Activated gamma-delta T cell treated with Interleukin-2 at 50 U/mL for 16 hours (primary cell): ENCODE measurements around the gene LAMC2.
"Not testable (repeated sequence)": the region's sequence is repeated elsewhere in the genome, so short reads cannot be mapped to it uniquely, and the experiment has no call there.

Source experiments
- DNase-seq: peaks from one replicate; pipeline ENCODE4 v3.0.0-alpha.2; 2020

LAMC2 gene

DNA sequence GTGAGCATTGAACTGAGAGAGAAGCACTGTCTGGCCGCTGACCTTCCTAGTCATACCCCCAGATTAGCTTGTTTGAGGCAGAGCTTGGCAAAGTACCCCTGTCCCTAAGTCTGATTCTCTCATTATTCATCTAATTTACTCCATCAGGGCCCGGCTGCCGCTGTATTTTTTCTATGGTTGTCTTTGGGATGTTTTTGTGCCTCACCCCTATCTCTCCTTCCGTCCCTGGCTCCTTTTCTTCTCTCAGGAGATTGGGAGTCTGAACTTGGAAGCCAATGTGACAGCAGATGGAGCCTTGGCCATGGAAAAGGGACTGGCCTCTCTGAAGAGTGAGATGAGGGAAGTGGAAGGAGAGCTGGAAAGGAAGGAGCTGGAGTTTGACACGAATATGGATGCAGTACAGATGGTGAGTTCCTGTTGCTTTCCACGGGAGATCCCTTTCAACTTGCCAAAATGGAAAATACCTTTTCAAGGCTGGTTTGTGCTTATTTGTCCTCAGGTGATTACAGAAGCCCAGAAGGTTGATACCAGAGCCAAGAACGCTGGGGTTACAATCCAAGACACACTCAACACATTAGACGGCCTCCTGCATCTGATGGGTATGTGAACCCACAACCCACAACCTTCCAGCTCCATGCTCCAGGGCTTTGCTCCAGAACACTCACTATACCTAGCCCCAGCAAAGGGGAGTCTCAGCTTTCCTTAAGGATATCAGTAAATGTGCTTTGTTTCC lies 53.9 kb downstream of the LAMC2 start:
- DNase-seq: no peak

GRCh38 chr1:183240526-183240825 lies 54.4 kb downstream of the LAMC2 start:
- DNase-seq: no peak

GRCh38 chr1:183240853-183241252 lies 54.8 kb downstream of the LAMC2 start:
- DNase-seq: not testable (repeated sequence)

GRCh38 chr1:183241471-183241870 lies 55.4 kb downstream of the LAMC2 start:
- no peak for DNase-seq

DNA sequence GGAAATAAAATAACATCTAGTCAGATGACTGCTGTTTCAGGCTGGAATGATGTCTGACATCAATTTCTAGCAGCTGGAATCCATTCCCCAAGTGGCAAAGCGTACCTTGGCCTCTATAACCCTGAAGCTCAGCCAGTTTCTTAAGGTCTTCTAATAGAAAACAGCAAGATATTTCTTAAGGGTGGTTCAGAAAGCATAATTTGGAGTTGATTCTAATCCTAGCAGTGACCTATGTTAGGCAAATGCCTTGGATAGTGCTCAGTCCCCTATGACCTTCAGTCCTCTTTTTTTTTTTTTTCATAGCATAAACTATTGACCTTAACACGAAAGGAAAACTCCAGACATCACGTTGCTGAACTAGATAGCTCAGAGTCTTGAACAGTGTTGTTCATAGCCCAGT lies 56.5 kb downstream of the LAMC2 start:
- DNase-seq: no peak

- DNase-seq: no peak
Measured at GRCh38 chr1:183243161-183244050, 57.3 kb downstream of the LAMC2 start.

- no peak for DNase-seq
Measured at GRCh38 chr1:183244466-183244865, 58.4 kb downstream of the LAMC2 start.

DNA sequence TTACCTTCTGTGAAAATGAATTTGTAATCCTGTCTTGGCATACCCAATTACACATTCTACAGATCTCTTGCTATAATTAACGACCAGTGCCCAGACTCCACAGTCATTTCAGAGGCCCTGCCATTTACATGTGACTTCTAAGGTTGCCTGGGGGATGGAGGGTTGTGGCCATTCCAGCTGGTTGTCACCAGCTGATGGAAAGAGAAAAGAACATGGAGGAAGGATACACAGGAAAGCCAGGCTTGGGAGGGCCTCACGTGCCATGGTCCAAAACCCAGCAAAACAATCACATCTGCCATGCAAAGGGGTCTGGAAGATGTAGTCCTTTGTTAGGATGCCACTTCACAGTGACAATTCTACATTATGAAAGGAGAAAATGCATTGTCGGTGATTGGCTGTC lies 59.3 kb downstream of the LAMC2 start:
- DNase-seq: no peak

DNA sequence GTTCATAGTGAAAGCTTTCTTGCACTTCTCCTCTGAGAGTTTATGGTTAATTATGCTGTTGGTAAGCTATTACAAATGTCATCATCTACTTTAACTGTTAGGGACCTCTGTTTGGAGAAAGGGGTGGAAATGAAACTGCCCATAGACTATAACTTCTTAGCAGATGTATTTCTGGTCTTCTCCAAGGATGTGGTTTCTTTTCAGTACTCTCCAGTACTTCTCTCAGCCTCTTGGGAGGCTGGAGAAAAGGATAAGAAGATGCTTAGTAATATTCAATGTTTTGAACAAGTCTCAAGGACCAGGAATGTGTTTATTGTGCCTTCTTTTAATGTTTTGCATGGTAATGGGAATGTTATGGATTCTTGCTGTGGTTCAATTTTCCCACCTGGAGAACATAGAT lies 60.4 kb downstream of the LAMC2 start:
- DNase-seq: no peak

GRCh38 chr1:183247066-183247465 lies 61.0 kb downstream of the LAMC2 start:
- DNase-seq: no peak

GRCh38 chr1:183247484-183247883 lies 61.4 kb downstream of the LAMC2 start:
- no peak for DNase-seq

DNA sequence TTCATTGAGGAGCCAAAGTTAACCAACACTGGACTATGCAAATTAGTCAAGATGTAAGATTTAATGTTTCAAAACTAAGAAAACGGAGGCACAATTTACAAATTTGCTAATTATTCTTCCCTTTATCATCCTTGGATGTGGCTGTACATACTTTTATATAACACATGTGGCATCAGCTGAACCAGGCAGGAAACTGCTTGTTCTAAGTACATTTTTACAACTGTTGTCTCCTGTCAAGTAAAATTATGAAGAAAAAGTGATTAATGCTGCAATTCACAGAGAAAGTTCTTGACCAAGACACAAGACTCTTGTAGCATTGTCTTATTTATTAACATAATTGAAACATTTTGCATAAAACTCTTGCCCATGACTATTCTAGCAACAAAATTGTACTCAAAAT lies 61.9 kb downstream of the LAMC2 start:
- no peak for DNase-seq

GRCh38 chr1:183248989-183249691 lies 63.1 kb downstream of the LAMC2 start:
- DNase-seq: no peak

DNA sequence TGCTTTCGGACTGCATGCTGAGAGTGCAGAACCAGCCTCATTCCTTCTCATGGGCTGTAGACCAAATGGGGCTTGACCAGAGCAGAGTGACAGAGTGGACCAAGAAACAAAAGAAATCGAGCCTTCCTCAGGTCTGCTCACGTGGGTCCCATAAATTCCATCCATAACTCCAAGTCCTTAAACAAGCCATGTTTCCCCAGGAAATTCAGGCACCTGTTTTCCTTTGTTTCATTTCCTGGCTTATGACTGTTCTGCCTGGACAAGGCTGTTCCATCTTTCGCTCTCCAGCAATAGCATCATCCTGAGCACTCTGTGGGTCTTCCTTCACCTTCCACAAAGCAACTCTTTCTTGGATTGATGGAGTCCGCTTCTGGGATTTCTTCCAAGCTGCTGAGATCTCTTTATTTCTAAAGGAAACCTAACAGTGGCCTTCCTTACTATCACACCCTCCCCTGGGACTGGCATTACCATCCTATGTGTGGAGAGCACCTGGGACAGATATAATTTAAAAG lies 63.9 kb downstream of the LAMC2 start:
- no peak for DNase-seq

- no peak for DNase-seq
Measured at GRCh38 chr1:183251101-183251958, 65.3 kb downstream of the LAMC2 start.

- DNase-seq: no peak
Measured at GRCh38 chr1:183251959-183252450, 65.9 kb downstream of the LAMC2 start.

GRCh38 chr1:183255073-183255472 lies 69.0 kb downstream of the LAMC2 start:
- DNase-seq: no peak

- DNase-seq: no peak
Measured at GRCh38 chr1:183259924-183260323, 73.9 kb downstream of the LAMC2 start.

DNA sequence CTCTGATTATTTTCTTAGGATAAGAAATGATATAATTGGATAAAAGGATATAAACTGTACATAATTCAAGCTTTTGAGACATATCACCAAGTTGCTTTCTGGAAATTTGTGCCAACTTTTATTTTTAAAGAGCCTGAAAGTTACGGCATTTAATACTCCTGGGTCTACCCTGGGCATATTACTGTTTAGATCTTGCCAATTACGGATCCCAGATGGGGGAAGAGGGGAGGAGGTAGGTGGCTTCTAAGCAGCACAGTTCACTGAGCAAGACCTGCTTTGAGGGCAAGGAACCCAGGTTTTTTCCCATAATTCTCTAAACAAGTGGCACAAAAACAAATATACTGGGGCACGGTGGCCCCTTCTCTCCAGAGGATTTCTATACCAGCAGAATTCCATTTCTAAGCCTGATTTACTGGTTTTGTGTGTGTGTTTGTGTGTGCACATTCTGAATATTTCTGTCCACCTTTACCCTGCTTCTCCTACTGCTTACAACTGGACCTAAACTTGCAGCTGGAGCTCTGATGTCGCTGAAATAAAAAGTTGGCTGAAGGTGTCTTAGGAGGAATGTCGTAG lies 76.7 kb downstream of the LAMC2 start:
- no peak for DNase-seq

DNA sequence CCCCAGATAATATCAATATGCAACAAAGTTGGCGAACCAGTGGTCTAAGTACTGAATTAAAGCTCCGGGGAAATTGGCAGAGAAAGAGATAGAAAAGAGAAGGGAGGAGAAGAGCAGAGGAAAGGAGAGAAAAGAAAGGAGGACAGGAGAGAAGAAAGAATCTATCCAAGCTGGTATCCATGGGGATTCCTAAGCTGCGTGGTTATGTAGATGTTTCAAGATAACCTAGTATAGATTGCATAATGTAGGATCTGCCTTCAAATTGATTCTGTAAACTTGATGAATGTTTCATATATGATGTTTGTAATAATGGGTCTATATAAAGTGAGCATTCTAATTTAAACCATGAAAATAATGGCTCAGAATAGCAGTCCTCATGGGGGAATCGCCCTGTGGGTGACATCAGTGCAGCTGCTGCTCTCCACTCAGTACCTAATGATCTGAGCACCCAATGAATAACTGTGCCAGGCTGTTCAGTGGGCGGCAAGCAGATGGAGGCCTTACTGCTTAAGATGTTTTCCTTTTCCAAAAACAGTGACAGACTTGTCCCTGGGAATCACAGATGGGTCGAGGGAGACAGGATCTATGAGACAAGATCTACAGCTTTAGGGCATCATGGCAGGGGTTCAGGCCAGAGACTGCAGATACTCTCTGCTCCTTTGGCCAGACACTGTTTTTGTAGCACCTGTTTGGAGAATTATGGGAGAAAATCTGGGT lies 78.0 kb downstream of the LAMC2 start:
- DNase-seq: no peak
